ENCODE data around the gene GMDS. TPM values are rescaled to one million over a fixed set of nuclear protein-coding genes. Genes with fewer than 3 reads are reported as not detected.

GMDS gene
- total and polyA plus RNA-seq, 2 of the 8 experiments (the other 6 are each of a cell fraction or from before 2014, with no cell fraction given) = 16.8 to 50.0 TPM

- TF ChIP-seq BCL11A (IDR thresholded peaks at IDR 0.05; ENCODE audit: low read depth in 2 of 2, low read length in 2 of 2) (no peak), SP2 (IDR thresholded peaks at IDR 0.05; ENCODE audit: low read length) (no peak), USF2 (IDR thresholded peaks at IDR 0.05; ENCODE audit: low read length) (no peak), TAF7 (optimal IDR thresholded peaks at IDR 0.05; ENCODE audit: borderline replicate concordance, low read depth, low read length) (no peak)
Observed at GRCh38 chr6:1587546-1587945, 657.9 kb downstream of the GMDS start (continued).
